ENCODE measurements around the gene ATP5F1D. TPM values are rescaled to one million over a fixed set of nuclear protein-coding genes. Genes with fewer than 3 reads are reported as not detected.

The ATP5F1D gene
- total RNA-seq, 1 experiment from 2014 or later: 102 TPM

- no peak for ATAC-seq
- no peak overlapping the region for H2AFZ ChIP-seq (ENCODE audit: low read length)
- peaks cover 64% of the 10 kb centered on the region for H3K4me1 ChIP-seq (ENCODE audit: insufficient read depth, low read length)
- H3F3A ChIP-seq (ENCODE audit: low read length, unreplicated experiment): no peaks in the 10 kb centered on the region
- no peaks in the 10 kb centered on the region for H3K9me3 ChIP-seq (ENCODE audit: low read length)
- H4K20me1 ChIP-seq (ENCODE audit: low read length): no peaks in the 10 kb centered on the region
- H3K9ac ChIP-seq (ENCODE audit: low read length): no peak overlapping the region
- BruUV-seq (replicated peaks): no TSS peak
- H3K4me3 ChIP-seq (ENCODE audit: low read length): no peak overlapping the region
- H3K79me2 ChIP-seq (ENCODE audit: low read length): peaks cover 39% of the 10 kb centered on the region
- no peak for TF ChIP-seq EZH2phosphoT487 (IDR thresholded peaks at IDR 0.05; ENCODE audit: borderline replicate concordance, low read length)
- TF ChIP-seq EZH2 (IDR thresholded peaks at IDR 0.05; ENCODE audit: low read length, unreplicated experiment): no peak
- no peak for TF ChIP-seq CTCF (conservative IDR thresholded peaks at IDR 0.05; ENCODE audit: low read depth, low read length)
- H3K36me3 ChIP-seq (ENCODE audit: low read depth, low read length): no peaks in the 10 kb centered on the region; the same call in 1 of the 2 replicates
- DNase-seq: no peak
- peak overlapping the region; percentile 98 for H3K4me2 ChIP-seq (ENCODE audit: low read length)
- intact Hi-C loops (cut with micrococcal nuclease): loop anchor here (1.0 kb wide), 1 partner anchor 16 kb away; no protein-coding TSS in a partner anchor
- no peak overlapping the region for H3K27ac ChIP-seq (ENCODE audit: low read length)
- CTCF ChIA-PET: interaction anchor here (0.6 to 3.8 kb wide), 4 partner anchors 11 to 24 kb away, joined by 3 to 124 read pairs (median 10); no protein-coding TSS in a partner anchor
- no peaks in the 10 kb centered on the region for H3K9me2 ChIP-seq (replicated peaks; ENCODE audit: low read length)
- POLR2A ChIA-PET (ENCODE audit: unreplicated experiment): interaction anchor here (0.5 to 1.2 kb wide), 11 partner anchors 10 to 252 kb away, joined by 3 to 29 read pairs (median 6); no protein-coding TSS in a partner anchor
- H3K27me3 ChIP-seq (ENCODE audit: low read length): no peaks in the 10 kb centered on the region
These were observed 26.9 kb downstream of the ATP5F1D start for GRCh38 chr19:1268226-1269064.

- Histone ChIP-seq H3K4me1 (ENCODE audit: insufficient read depth, low read length) (peaks cover 70% of the 10 kb centered on the region), H3K4me2 (ENCODE audit: low read length) (peak within 1 kb of the TSS; percentile 98), H3K27me3 (ENCODE audit: low read length) (no peaks in the 10 kb centered on the region), H3K9me3 (ENCODE audit: low read length) (no peaks in the 10 kb centered on the region), H3F3A (ENCODE audit: low read length, unreplicated experiment) (no peaks in the 10 kb centered on the region), H2AFZ (ENCODE audit: low read length) (peak within 1 kb of the TSS; percentile 26; the same call in 1 of the 2 replicates), H3K36me3 (ENCODE audit: low read depth, low read length) (peaks cover 4% of the 10 kb centered on the region; the same call in 1 of the 2 replicates), H3K27ac (ENCODE audit: low read length) (peak within 1 kb of the TSS; percentile 94), H4K20me1 (ENCODE audit: low read length) (no peaks in the 10 kb centered on the region), H3K9ac (ENCODE audit: low read length) (peak within 1 kb of the TSS; percentile 85), H3K9me2 (replicated peaks; ENCODE audit: low read length) (no peaks in the 10 kb centered on the region), H3K79me2 (ENCODE audit: low read length) (peaks cover 46% of the 10 kb centered on the region), H3K4me3 (ENCODE audit: low read length) (peak within 1 kb of the TSS; percentile 71)
- no TSS peak for BruUV-seq (replicated peaks)
- peak; percentile 95 for DNase-seq
- ATAC-seq: peak; percentile 35
- ChIA-PET POLR2A (ENCODE audit: unreplicated experiment) (interaction anchor here (0.5 to 1.2 kb wide), 12 partner anchors 10 to 252 kb away, joined by 3 to 29 read pairs (median 6); partner anchors contain the start of gene SBNO2), CTCF (interaction anchor here (0.6 to 1.2 kb wide), 3 partner anchors 11 to 25 kb away, joined by 3 to 16 read pairs (median 4); no protein-coding TSS in a partner anchor)
- intact Hi-C loops (cut with micrococcal nuclease): loop anchor here (1.0 kb wide), 1 partner anchor 17 kb away; no protein-coding TSS in a partner anchor
- TF ChIP-seq EZH2phosphoT487 (IDR thresholded peaks at IDR 0.05; ENCODE audit: borderline replicate concordance, low read length) (no peak), CTCF (conservative IDR thresholded peaks at IDR 0.05; ENCODE audit: low read depth, low read length) (no peak), EZH2 (IDR thresholded peaks at IDR 0.05; ENCODE audit: low read length, unreplicated experiment) (no peak)
These were observed 27.5 kb downstream of the ATP5F1D start, which contains the start of gene CIRBP for GRCh38 chr19:1269065-1269477. Gene CIRBP, plus strand, starts transcription at chr19:1269332. Its CDS starts 1,602 bp downstream, at chr19:1270934.

Data from PC-3 (cell line).